ENCODE data around the gene STAT1.
"Not testable (repeated sequence)": the region's sequence is repeated elsewhere in the genome, so short reads cannot be mapped to it uniquely, and the experiment has no call there.

The STAT1 gene

GRCh38 chr2:191006997-191007783 is 6.8 kb downstream of the STAT1 start:
- no peak for DNase-seq (ENCODE audit: low read depth)

- DNase-seq (ENCODE audit: low read depth) = no peak
Measured at GRCh38 chr2:191006297-191006696, 7.7 kb downstream of the STAT1 start.

- no peak for DNase-seq (ENCODE audit: low read depth)
Measured at GRCh38 chr2:191003405-191004309, 10.3 kb downstream of the STAT1 start.

GRCh38 chr2:191001624-191002023 is 12.3 kb downstream of the STAT1 start:
- no peak for DNase-seq (ENCODE audit: low read depth)

DNA sequence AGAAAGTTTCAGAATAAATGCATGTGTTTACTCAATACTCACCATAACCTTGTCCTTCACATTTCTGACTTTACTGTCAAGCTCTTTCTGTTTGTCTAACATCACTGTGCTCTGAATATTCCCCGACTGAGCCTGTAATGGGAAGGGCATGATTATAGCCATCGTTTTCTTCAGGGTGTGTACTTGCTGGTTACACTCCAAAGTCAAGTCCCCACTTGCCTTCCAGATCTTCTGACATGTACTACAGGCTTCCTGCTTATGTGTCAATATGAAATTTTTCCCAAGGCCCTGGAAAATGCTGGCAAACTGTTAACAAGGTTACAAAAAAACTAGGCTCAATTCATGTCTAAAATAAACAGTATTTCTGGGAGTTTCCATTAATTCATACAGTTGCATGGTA is 12.9 kb downstream of the STAT1 start:
- DNase-seq (ENCODE audit: low read depth) = no peak

- no peak for DNase-seq (ENCODE audit: low read depth)
Measured at GRCh38 chr2:190999949-191000665, 13.9 kb downstream of the STAT1 start.

DNA sequence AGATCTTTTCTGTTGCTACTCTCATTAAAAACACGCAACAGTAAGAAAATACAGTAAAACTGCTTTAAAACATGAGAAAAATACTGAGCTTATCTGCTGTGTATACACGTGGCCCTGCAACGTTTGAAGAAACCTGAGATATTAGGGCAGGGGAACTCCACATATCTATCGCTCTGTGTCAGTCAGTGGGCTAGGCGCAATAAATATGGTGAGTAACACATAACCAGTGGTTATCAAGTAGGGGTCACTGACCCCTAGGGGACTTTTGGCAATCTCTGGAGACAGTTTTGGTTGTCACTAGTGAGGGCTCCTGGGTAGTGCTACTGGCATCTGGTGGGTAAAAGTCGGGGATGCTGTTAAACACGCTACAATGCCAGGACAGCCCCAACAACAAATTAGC is 14.9 kb downstream of the STAT1 start:
- no peak for DNase-seq (ENCODE audit: low read depth)

DNA sequence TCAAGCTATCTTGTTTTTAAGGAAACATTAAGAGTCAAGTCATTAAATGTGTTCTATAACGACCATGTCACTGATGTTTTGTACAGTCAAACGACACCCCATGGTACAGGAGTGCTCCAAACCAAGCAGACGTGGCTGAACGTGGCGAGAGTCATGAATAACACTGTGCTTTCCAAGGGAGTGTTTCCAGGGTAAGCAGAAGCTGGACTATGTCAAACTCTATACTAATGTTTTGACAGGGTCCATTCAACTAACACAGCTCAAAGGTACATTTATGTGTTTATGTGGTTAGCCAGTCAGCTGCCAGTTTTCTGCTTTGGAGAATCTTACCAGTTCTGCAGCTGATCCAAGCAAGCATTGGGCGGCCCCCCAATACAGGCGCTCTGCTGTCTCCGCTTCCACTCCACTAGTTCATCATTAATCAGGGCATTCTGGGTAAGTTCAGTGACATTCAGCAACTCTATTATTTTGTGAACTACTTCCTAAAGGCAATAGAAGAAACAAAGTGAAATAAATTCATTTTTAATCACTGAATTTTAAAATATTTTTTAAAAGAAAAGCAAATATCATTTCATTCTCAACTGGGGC is 16.4 kb downstream of the STAT1 start:
- no peak for DNase-seq (ENCODE audit: low read depth)

- no peak for DNase-seq (ENCODE audit: low read depth)
Measured at GRCh38 chr2:190996947-190997346, 17.0 kb downstream of the STAT1 start.

- no peak for DNase-seq (ENCODE audit: low read depth)
Measured at GRCh38 chr2:190996338-190996946, 17.5 kb downstream of the STAT1 start.

DNA sequence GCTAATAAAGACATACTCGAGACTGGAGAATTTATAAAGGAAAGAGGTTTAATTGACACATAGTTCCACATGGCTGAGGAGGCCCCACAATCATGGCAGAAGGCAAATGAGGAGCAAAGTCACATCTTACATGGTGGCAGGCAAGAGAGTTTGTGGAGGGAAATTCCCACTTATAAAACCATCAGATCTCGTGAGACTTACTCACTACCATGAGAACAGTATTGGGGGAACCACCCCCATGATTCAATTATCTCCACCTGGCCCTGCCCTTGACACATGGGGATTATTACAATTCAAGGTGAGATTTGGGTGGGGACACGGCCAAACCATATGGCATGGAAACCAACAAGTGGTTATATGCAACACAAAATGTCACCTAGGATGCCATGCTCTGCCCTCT is 18.7 kb downstream of the STAT1 start:
- not testable (repeated sequence) for DNase-seq (ENCODE audit: low read depth)

DNA sequence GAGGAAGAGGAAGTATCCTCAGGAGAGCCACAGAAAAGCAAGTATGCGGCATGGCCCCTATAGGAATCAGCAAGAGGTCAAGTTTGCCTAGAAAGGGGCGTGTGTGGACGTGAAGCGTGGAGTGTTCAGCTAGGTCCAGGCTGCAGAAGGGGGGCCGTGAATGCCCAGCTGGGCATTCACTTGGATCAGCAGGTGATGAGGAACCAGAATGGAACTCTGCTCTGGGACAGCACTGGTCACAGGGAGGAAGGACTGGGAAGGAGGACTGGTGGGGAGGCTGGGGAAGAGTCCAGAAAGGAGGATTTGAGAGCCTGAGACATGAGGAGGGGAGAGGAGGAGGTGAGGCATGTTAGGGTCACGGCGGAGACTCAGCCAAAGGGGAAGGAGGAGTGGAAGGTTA is 19.8 kb downstream of the STAT1 start:
- no peak for DNase-seq (ENCODE audit: low read depth)

GRCh38 chr2:190993292-190993643 is 20.7 kb downstream of the STAT1 start:
- no peak for DNase-seq (ENCODE audit: low read depth)

DNA sequence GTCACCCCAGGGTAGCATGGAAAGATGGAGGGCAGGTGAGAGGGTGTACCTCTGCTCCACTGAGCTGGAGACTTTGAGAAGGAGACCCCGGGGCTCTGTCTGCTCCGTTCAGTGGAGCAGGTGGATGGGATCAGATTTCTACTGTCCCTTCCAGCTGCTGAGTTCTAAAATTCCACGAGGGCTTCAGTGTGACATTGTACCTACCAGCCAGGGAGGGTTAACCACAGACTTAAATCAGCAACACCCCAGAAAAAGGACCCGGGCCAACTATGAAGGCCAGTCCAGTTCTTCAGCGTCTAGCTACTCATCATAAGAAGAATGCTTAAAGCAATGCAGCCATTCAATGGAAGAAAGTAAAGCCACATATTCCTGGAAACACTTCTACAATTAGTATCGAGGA is 23.8 kb downstream of the STAT1 start:
- DNase-seq (ENCODE audit: low read depth) = no peak

DNA sequence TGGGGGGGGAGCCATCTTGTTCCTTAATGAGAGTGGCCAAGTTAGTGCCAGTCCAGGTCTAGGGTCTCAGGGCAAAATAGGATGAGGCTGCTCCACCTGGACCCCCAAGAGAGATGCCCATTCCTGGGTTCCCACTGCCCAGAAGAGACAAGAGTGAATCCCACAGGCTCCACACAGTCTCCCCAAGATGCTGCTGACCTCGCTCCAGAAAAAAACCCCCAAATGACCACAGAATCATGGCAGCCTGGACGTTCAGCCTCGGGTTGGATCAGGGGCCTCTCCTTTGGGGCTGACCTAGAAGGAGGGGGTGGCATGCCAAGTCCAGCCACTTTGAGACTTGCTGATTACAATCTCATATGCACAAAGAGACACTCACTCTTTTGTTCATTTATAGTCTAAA is 25.1 kb downstream of the STAT1 start:
- no peak for DNase-seq (ENCODE audit: low read depth)

GRCh38 chr2:190987938-190988337 is 26.0 kb downstream of the STAT1 start:
- no peak for DNase-seq (ENCODE audit: low read depth)

DNA sequence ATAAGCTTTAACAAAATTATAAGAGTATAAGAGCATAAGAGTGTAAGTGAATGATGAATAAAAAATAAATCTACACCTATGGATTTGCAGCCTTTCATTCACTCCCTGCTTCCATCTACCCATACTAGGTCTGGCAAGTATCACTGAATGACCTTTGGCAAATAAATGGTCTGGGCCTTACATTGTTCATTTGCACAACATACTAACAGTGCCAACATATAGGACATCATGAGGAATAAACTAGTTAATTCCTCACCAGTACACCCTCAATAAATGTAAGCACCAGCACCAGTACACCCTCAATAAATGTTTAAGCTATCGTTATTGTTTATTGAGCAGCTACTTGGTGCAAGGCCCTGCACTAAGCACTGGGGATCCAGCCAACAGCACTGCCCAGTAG is 26.9 kb downstream of the STAT1 start:
- DNase-seq (ENCODE audit: low read depth) = no peak

DNA sequence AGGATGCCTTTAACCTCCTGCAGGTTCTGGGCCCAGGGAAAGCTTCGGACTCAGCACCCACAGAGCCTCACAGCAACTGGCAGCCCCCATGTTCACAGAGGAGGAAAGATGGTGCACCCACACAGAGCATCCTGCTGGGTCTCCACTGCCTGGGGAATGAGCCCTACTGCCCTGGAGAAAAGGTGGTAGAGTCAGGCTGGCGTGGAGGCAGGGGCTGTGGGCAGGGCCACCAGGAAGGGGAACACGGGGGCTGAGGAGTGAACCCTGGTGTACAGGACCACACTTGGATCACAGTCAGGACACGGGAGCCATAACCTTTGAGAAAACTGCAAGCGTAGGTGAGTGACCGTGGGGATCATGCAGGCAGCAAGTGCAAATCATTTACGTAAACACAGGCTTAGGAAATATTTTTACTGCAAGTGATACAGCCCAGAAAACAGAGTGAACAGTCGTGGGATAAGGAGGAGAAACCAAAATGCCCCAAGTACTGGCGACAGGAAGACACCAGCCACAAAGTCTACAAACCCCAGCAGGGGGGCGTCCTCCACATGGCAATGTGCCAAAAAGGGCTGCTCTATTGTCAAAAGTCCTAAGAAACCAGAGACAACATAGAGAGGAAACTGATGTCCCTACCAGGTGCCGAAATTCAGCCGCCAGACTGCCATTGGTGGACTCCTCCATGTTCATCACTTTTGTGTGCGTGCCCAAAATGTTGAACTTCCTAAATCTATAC is 27.6 kb downstream of the STAT1 start:
- DNase-seq (ENCODE audit: low read depth) = no peak

DNA sequence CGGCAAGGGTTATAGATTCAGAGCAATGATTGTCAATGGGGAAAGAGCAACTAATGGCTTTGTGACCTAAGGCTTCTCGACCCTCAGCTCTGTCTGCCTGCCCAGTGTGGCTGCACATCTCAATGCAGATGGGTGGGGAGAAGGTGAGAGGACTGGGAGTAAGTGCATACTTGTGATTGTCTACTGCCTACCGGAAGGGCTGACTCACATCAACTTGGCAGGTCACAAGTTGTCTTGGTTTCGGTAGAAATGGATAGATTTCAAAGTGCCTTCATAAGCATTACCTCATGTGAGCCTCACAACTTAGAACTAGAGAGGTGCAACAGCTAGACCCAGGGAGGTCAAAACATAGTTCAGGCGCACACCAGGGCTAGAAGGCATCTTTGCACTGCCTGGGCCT is 29.4 kb downstream of the STAT1 start:
- DNase-seq (ENCODE audit: low read depth) = no peak

- no peak for DNase-seq (ENCODE audit: low read depth)
Measured at GRCh38 chr2:190982262-190983034, 31.5 kb downstream of the STAT1 start.

Data from activated T-helper 1 cell treated with Interleukin-2 at 50 U/mL for 16 hours (primary cell).